Ovary (tissue), 9 donors: ENCODE measurements around the gene SEMA3E. TPM values are rescaled to one million over a fixed set of nuclear protein-coding genes. Genes with fewer than 3 reads are reported as not detected.
"Not testable (repeated sequence)": the region's sequence is repeated elsewhere in the genome, so short reads cannot be mapped to it uniquely, and the experiment has no call there.

Experiments
- DNase-seq, 5 donors: peaks; one replicate each; pipeline ENCODE4 v3.0.0-alpha.2; 2019 to 2020
- H3K27ac ChIP-seq, 2 donors: fragments of 200-600 bp; one replicate each; pipeline versions ENCODE4 v1.5.1 to v1.8.0; 2019 to 2022
- H3K27me3 ChIP-seq: fragments of 200-600 bp; one replicate; pipeline ENCODE4 v1.8.0; 2022
- H3K36me3 ChIP-seq: fragments of 200-600 bp; sonication (generic); one replicate; pipeline ENCODE4 v1.5.1; 2019
- H3K4me1 ChIP-seq: one replicate; pipeline ENCODE4 v1.8.1; 2013; ENCODE audit warnings: mild to moderate bottlenecking, moderate library complexity; ENCODE audit not compliant: insufficient read depth
- H3K4me3 ChIP-seq: fragments of 200-600 bp; sonication (generic); one replicate; pipeline ENCODE4 v1.5.1; 2017
- H3K9me3 ChIP-seq, 2 donors: fragments of 200-600 bp in 1 of 2; sonication (generic) in 1 of 2; one replicate each; pipeline versions ENCODE4 v1.5.1 to v1.8.1; 2013 to 2019; ENCODE audit warnings: mild to moderate bottlenecking in 1 of 2, moderate library complexity in 1 of 2
- CTCF ChIP-seq, 3 donors: fragments of 450-650 bp in 2 of 3; fragments of 200-600 bp in 1 of 3; IDR thresholded peaks; one replicate each; pipeline versions ENCODE4 v1.5.1 to v1.8.0; 2016 to 2022; ENCODE audit warnings: antibody characterized with exemption in 3 of 3, mild to moderate bottlenecking in 1 of 3
- EP300 ChIP-seq: sonication (generic); formaldehyde crosslinking; IDR thresholded peaks from one replicate; pipeline ENCODE4 v1.6.1; 2017; ENCODE audit warnings: antibody characterized with exemption
- POLR2A ChIP-seq: fragments of 450-650 bp; IDR thresholded peaks from one replicate; pipeline ENCODE4 v1.6.1; 2017; ENCODE audit warnings: antibody characterized with exemption, mild to moderate bottlenecking, moderate library complexity
- WGBS, 3 donors: extraction: QIAGEN DNeasy Blood & Tissue Kit in 1 of 3; methylation state at CpG; one replicate each; pipeline versions ENCODE4 v1.1.5 to v1.1.7; 2013 to 2017; 5-methylcytosine and 5-hydroxymethylcytosine counted together
- intact Hi-C, 4 donors: fragments of 100-400 bp; cut with DNase I; formaldehyde crosslinking; loops; one replicate each; pipeline versions ENCODE4 v1.11.0 to v1.15.1; 2022 to 2023
- polyA plus RNA-seq, 2 donors: library from polyadenylated mRNA; stranded (reverse); fragments of 200-250 nt in 1 of 2; fragments of 350-450 nt in 1 of 2; fragmentation: Illumina TruSeq in 1 of 2; extraction: RNeasy Lipid Tissue Mini Kit (QIAGEN cat#74804) in 1 of 2; gene quantifications; one replicate each; pipeline ENCODE4 v1.2.3, GENCODE V29; 2013 to 2014
- total RNA-seq, 7 donors: library from RNA; depleted of rRNA in 2 of 7; stranded (reverse); fragments of >200 nt in 2 of 7; fragmentation: NEBNext Ultra II Directional in 3 of 7; extraction: Animal tissue kit (Norgen Biotek cat#: 25700) in 3 of 7; gene quantifications; one replicate each; pipeline versions ENCODE4 v1.1.0 to v1.2.4, GENCODE V29; 2016 to 2023
- donor health status: DM: no; HTN: no; CAD: no; lungs with moderate emphysema.
- donor health status: DM: no; HTN: no; CAD: no.
- donor health status: Bipolar disorder and iron deficiency.
- donor health status: DM: yes; HTN: yes; CAD: no.
- donor health status: DM: no; HTN: no; CAD: no.
- donor health status: DM: yes; HTN: yes; CAD: no.

SEMA3E gene
- total and polyA plus RNA-seq, 9 donors = 0.10 to 2.2 (median 0.42) TPM; not detected in 2

GRCh38 chr7:83465643-83466042, 183.3 kb downstream of the SEMA3E start:
- intact Hi-C loops = no loop called here

GRCh38 chr7:83461820-83462219, 187.1 kb downstream of the SEMA3E start:
- H3K27me3 ChIP-seq, DNase-seq, H3K27ac ChIP-seq, intact Hi-C loops, H3K4me1 ChIP-seq, H3K36me3 ChIP-seq, H3K9me3 ChIP-seq, H3K4me3 ChIP-seq: not testable (repeated sequence)
- WGBS, 3 donors = 78 to 90% (median 84%) methylated on average over 15 of the region's 15 CpGs

More at GRCh38 chr7:83465643-83466042, 183.3 kb downstream of the SEMA3E start:
- Histone ChIP-seq H3K4me1 (no peaks in the 10 kb centered on the region), H3K9me3 (no peaks in the 10 kb centered on the region), H3K36me3 (no peaks in the 10 kb centered on the region), H3K27ac (no peak overlapping the region), H3K27me3 (no peaks in the 10 kb centered on the region), H3K4me3 (no peak overlapping the region)
- TF ChIP-seq EP300 = no peak
- TF ChIP-seq CTCF (IDR thresholded peaks at IDR 0.05) = no peak
- no peak for TF ChIP-seq POLR2A
- WGBS, 3 donors = 90 to 93% (median 90%) methylated on average over 4 of the region's 4 CpGs
- no peak for DNase-seq

- H3K9me3 ChIP-seq, H3K4me1 ChIP-seq, H3K4me3 ChIP-seq, H3K27me3 ChIP-seq, H3K36me3 ChIP-seq, intact Hi-C loops, H3K27ac ChIP-seq, DNase-seq: not testable (repeated sequence)
- WGBS, 3 donors = 67 to 76% (median 71%) methylated on average over 18 of the region's 18 CpGs
These were observed 188.8 kb downstream of the SEMA3E start for GRCh38 chr7:83459930-83460653.

- H3K27ac ChIP-seq, H3K4me3 ChIP-seq, DNase-seq, intact Hi-C loops, H3K4me1 ChIP-seq, H3K27me3 ChIP-seq, H3K36me3 ChIP-seq, H3K9me3 ChIP-seq: not testable (repeated sequence)
- whole genome bisulfite sequencing, 3 donors = 77 to 81% (median 81%) methylated on average over 6 of the region's 6 CpGs
These were observed 189.6 kb downstream of the SEMA3E start for GRCh38 chr7:83459101-83459929.

GRCh38 chr7:83457022-83457892, 191.7 kb downstream of the SEMA3E start:
- no peaks in the 10 kb centered on the region for H3K36me3 ChIP-seq
- no peak for DNase-seq
- no peaks in the 10 kb centered on the region for H3K4me1 ChIP-seq
- H3K27ac ChIP-seq = no peak overlapping the region
- intact Hi-C loops = no loop called here
- H3K9me3 ChIP-seq = no peaks in the 10 kb centered on the region
- WGBS, 3 donors = 50 to 53% (median 52%) methylated on average over 5 of the region's 5 CpGs
- H3K4me3 ChIP-seq = no peak overlapping the region
- no peaks in the 10 kb centered on the region for H3K27me3 ChIP-seq
- TF ChIP-seq EP300 = no peak
- no peak for TF ChIP-seq CTCF (IDR thresholded peaks at IDR 0.05)
- TF ChIP-seq POLR2A = no peak
